Activated T-helper 1 cell treated with anti-CD3 and anti-CD28 coated beads, Interleukin-2, amount 50 U/mL, for 16 hours (primary cell): Measurements from ENCODE around the gene DOK6.

Experiments
- DNase-seq, 2 donors: peaks; one replicate each; pipeline ENCODE4 v3.0.0-alpha.2; 2020; ENCODE audit warnings: low read depth in 1 of 2, low spot score in 1 of 2

DOK6 gene

DNA sequence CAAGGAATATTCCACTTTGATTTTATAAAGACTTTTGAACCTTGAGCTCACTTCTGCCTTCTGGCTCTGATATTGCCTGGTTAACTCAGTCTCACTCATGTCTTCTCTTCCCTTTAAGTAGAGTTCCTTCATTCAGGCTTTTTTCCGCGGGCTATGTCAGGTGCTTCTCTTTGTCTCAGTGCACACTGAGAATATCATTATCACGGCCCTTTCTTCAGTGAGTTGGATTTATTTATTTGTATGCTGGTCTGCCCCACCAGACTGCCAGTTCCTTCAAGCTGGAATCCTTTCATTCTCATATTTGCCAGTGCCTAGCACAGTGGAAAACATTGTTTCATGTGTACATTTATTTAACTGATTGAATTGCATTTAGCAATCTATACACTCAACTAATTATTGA, 136.5 kb downstream of the DOK6 start:
- DNase-seq: no peak

DNA sequence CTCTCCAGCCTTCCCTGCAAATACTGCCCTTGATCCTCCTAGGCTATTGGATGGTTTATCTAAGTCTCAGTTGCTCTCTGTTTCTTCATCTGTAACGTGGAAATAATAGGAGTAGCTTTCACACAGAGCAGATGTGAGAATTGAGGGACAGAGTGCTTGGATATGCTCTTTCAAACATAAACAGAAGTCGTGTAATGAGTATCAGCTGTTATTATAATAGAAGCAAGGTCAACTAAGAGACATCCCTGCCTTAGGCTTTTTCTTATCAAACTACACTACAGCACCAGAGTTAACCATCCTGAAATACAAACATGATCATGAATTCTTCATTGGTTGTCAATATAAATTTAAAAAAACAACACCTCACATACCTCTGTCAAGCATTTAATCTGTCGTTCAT, 138.2 kb downstream of the DOK6 start:
- DNase-seq: no peak

DNA sequence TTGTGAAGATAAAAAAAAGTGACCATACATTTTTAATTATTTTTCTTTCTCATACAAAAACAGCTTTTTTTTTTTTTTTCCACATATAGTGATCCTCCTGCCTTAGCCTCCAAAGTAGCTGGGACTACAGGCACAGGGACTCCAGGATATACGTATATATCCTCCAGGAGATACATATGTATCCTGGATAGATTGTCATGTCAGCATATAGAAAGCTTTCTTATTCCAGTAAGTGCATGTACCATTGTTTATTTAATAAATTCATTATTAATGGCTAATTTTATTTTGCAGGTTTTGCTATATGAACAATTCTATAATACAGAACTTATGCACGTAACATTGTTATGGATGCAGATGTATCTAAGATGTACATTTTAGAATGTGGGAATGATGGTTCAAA, 138.7 kb downstream of the DOK6 start:
- no peak for DNase-seq

DNA sequence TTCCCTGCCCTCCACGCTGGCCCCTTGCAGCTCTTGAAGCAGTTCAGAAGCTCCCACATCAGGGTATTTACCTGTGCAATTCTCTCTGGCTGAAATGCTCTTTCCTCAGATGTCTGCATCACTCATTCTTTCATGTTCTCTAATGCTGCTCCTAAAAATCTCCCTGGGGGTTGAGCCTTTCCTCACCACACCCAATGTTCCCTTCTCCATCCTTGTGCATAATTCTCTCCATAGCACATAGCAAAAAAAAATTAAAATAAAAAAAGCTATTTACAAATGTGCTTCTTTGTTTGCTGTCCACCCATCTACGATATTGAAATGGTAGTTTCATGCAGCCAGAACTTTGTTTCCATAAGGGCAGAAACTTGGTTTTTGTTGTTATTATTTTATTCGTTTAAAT, 155.5 kb downstream of the DOK6 start:
- no peak for DNase-seq

DNA sequence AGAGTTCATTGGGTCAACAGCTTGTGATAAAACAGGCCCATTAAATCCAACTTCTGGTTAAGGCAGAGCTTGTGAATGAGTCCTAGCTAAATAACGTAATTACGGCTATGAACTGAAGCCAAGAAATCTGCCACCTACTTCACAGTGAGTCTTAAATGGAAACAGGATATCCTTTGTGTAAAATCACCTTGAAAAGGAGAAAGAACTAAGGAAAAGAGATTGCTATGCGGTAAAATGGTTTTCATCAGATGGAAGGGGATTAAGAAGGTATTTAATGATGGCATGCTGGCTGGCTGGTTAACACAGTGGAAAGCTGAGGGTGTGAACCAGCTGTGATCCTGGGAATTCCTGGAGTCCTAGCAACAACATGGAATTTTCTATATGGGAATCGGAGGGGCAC, 156.6 kb downstream of the DOK6 start:
- DNase-seq: no peak

DNA sequence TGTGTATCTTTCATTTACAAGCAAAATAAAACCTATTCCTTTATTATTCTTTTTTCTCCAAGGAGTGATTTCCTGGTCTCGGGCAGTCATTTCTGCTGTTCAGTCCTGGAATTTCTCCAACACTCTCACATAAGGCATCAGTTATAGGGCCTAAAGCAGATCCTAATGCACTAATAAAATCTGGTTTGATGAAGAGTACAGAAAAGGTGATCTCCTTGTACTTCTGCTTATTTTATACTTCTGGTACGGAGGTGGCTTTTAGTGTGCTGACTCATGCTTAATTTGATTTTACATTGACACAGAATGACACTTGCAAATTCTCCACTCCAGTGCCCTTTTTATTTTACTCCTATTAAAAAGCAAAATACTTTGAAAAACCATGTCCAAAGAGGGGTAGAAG, 157.4 kb downstream of the DOK6 start:
- no peak for DNase-seq

DNA sequence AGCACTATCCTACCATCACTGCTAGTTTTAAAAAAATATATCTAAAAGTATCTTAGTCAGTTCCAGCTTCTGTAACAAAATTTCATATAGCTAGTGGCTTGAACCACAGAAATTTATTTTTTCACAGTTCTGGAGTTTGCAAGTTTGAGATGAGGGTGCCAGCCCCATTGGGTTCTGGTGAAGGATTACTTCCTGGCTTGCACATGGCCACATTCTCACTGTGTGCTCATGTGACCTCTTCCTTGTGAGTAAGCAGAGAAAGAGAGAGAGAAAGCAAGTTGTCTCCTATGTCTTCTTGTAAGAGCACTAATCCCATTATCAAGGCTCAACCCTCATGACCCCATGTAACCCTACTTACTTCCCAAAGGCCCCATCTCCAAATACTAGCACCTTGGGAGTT, 158.9 kb downstream of the DOK6 start:
- no peak for DNase-seq

DNA sequence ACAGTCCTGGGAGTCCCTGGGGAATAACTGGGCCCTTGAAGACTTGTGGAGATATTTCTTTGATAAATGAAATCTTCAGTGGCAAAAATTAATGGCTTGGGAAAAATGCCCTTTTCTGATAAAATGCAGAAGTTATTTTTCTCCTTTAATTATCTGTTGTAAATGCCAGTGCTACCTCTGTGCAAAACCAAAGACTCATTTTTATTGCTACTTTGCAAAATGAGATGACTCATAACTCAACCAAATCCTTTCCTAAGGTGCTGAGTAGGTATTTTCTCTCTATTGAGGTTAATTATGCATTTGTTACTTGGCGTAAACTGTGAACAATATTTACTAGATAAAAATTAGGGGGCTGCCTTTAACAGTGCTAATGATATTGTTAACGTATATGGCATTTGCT, 163.9 kb downstream of the DOK6 start:
- no peak for DNase-seq

DNA sequence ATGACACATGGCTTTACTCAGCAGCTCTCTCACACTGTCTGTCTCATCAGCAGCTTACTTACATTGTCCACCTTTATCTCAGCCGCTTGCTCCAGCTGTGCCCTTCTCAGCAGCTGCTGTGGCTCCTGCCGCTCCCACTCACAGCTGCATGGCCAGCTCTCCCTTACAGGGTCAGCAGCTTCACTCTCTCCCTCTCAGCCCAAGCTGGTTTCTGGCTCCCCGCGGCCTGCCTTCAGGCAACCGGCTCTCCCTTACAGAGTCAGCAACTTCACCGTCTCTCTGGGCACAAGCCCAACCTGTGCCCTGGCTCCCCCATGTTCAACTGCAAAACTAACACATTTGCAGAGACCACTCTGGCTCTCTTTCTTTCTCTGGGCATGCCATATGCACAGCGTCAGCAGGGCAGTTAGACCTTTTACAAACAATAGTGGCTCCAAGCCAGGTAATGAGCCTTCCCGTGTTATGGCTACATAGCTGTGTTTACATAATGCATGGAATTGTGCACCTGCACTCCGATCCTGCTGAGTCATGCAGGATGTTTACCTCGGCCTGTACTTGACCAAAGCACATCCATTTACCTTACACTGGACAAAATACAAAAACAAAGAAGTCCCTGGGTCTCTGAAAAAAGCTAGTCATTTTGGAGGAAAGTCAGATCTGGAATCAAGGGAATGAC, 167.3 kb downstream of the DOK6 start:
- DNase-seq: no peak

DNA sequence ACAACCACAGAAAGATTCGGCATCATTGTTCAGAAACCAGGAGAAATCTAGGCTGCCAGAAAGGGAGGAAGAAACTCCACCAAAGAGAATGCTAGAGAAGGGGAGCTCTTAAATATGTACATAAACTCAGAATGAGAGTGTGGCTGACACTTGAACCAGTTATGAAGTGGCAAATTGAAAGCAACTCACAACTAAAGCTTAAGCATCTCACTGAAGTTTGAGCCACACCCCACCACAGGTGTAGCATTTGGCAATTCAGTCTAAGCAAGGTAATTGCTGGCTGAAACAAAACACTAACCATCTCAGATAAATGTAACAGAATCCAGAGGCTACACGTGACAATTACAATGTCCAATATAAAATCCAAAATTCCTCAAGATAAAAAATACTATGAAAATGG, 168.4 kb downstream of the DOK6 start:
- no peak for DNase-seq

DNA sequence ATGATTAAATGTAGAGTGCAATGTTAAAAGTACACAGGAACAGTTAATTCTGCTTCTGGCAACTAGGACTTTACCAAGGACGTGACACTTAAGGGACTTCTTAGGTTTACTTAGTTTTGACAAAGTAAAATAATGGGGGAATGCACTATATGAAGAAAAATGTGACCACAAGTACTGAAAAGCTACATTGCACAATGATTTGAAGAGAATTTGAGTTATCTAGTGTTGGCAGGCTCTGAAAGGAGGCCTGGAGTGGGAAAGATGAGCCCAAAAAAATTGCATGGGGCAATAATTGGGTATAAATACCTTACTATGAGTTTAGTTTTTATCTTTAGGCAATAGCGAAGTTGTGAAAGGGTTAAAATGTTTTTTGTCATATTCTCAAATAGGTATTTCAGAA, 173.7 kb downstream of the DOK6 start:
- no peak for DNase-seq

DNA sequence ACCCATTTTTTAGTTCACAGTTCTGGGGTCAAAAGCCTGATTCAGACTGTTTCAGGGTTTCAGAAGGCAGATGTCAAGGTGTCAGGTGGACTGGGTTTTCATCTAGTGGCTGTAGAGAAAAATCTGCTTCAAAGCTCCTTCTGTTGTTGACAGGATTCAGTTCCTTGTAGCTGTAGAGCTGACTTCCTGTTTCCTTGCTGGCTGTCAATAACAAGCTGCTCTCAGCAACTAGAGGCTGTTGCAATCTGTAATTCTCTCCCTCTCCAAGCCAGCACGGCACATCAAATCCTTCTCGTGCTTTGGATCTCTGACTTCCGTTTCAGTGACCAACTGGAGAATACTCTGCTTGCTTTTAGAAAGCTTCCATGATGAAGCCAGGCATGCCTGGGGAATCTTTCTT, 179.4 kb downstream of the DOK6 start:
- DNase-seq: no peak

DNA sequence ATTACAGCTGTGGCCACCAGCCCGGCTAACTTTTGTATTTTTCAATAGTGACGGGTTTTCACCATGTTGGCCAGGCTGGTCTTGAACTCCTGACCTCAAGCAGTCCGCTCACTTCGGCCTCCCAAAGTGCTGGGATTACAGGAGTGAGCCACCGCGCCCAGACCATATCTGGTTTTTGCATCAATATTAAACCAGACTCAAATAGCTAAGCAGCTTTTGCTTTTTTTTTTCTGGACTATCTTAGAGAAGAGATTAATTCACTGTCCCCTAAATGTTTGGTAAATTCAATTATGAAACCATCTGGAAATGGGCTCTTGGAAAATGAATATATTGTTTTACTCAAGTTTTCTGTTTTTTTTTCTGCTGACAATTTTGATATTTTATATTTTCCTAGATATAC, 183.7 kb downstream of the DOK6 start:
- DNase-seq: no peak

DNA sequence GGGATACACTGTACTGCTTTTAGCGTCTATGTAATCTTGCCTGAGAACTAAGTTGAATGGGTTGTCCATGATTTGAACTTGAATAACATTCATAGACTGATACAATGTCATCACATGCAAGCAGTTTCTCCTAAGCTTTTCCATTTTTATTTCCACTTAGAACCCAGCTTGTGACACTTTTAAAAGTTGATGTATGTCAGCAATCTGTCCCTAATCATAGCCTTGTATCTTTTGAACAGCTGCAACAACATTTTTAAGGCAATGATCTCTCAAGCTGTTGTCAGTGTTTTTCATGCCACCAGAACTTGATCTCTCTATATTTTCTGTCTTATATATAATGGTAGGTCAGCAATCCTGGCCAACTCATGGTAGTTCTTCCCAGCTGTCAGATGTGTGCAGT, 185.0 kb downstream of the DOK6 start:
- DNase-seq: no peak

DNA sequence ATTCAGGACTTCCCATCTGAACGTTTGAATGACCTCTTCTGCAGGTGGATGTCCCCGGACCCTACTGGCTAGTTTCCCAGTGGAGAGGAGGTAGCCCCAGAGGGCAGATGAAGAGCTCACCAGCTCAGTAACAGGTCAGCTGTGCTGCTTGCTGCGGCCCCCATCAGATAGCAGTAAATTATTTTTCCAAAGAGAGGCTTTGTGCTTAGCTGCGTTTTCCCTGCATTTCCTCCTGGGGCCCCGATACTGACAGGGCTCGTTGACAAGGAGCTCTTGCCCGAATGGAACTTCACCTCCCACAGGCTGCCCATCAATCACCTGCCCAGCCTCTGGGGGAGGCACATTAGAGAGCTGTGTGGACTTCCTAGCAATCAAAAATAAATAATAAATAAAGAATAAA, 185.8 kb downstream of the DOK6 start:
- DNase-seq: no peak

DNA sequence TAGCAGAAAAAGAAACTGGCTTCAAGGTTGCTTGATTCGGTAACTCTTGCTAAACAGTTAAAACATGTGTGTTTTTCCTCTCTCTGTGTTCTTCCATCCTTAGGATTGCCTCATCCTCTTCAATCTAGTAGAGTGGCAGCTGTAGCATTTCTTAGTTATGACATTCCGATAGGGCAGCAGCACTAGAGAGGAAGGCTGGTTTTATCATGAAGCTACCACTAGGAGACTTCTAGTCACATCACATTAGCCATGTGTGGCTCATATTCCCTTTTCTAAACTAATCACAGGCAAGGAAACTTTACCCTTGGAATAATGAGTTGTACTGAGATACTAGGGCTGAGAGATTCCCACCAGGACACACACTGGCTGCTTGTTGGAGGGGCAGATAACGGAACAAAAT, 187.6 kb downstream of the DOK6 start:
- no peak for DNase-seq

DNA sequence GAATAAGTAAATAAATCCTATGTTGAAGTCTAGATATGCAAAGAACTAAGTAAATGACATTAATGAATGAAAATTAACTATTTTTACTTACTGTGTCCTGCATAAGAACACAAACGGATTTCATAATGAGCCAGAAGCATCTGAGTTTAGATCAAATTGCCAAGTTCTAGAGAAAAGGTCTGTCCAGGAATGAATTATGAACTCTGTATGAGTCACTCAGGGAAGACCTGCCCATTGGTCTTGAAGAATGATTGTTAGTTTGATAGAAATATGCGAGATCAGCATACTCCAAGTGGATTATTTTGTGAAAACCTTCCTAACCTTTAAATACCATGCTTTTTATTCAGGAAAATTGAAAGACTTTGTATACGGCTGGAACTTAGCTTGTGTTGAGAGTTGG, 189.5 kb downstream of the DOK6 start:
- DNase-seq: no peak

DNA sequence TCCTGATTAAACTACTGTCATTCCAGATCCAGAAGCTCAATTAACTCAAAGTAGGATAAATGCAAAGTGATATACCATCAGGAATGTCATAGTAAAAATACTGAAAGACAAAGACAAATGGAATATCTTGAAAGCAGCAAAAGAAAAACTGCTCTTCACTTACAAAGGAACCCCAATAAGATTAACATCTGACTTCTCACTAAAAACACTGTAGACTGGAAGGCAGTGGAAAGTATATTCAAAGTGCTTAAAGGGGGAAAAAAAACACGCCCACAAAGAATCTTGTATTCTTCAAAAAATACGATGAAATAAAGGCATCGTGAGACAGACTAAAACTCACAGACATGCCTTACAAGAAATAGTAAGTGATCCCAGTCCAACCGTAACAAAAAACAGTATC, 195.7 kb downstream of the DOK6 start:
- no peak for DNase-seq

DNA sequence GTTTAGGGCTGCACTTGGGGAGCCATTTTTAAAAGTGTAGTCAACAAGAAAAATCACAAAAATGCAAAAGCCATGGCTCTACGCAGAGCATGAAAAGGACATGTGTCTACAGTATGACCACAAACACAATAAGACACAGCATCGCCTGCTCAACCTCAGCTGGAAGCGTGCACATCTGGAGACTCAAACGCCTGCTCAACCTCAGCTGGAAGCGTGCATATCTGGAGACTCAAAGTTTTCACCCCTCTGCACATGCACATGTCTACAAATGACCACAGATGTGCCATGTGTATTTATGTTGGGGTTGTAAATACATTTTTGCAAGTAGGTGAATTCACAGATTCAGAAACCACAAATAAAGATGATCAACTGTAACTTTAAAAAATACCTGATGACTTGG, 196.9 kb downstream of the DOK6 start:
- DNase-seq: no peak

DNA sequence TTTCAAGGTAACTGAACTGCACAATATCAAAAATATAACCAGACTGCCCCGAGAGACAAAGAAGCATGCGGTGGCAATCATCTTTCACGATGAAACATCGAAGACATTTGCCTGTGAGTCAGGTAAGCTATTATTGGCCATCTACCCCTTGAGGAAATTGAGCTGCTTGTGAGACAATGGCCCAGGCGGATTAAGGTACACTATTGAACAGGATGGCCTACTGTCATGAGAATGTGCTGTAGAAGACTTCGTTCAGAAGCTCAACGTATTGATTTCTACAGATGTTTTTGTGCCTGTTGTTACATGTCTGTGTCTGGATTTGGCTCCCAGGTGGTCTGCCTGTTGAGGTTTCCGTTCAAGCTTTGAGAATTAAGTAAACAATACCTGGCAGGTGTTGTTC, 198.7 kb downstream of the DOK6 start:
- no peak for DNase-seq

DNA sequence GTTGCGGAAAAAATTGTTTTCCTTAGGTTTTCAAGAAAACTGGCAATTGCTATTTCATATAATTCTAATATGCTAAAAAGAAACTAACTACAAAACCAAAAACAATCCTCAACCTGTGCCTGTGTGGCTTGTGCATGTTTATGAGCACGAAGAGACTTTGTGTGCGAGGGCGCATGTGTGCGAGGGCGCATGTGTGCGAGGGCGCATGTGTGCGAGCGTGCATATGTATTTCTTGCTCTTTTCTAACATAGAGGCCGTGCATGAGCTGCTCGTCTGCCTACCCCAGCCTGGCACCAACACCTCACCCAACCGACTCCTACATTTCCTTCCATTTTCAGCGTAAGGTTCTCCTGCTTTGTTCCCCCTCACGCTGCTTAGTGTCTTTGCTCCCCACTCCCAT, 211.6 kb downstream of the DOK6 start:
- DNase-seq: no peak

DNA sequence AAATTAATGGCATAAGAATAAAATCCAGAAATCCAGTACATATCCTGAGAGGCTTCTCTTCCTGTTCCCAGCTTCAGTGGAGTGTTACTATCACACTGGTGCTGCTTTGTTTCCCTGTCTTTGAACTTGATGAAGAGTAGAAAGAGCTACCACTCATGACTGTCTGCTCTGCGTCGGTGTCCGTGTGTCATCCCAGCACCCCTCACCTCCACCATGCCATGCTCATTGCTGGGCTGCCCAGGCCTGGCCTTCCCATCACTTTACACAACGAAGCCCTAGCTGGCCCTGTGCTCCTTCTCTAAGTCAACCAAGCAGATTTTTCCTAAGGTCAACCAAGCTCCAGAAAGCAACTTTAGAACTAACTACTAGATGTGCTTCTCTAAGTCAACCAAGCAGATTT, 215.4 kb downstream of the DOK6 start:
- no peak for DNase-seq

DNA sequence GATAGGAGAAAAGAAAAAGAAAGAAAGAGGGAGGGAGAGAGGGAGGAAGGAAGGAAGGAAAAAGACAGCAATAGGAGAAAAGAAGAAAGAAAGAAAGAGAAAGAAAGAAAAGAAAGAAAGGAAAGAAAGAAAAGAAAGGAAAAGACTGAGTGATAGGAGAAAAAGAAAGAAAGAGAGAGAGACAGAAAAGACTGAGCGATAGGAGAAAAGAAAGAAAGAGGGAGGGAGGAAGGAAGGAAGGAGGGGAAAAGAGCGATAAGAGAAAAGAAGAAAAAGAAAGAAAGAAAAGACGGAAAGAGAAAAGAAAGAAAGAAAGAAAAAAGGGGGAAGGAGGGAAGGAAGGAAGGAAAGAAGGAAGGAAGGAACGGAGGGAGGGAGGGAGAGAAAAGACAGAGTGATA, 216.7 kb downstream of the DOK6 start:
- no peak for DNase-seq

DNA sequence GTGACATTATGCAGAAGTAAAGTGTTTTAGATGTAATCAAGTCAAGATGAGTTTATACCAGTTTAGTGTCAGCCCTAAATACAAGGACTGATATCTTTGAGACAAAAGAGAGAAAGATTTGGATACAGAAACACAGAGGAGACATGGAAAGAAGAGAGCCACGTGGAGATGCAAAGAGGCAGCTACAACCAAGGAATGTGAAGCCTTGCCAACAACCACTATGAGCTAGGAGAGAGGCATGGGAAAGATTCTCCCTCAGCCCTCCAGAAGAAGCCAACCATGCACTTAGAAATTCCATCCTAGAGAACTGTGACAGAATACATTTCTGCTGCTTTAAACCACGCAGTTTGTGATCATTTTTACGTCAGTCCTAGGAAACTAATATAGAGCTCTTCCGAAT, 217.2 kb downstream of the DOK6 start:
- no peak for DNase-seq
